CD4-positive, alpha-beta T cell (primary cell): ENCODE measurements around the gene MREG. TPM values are rescaled to one million over a fixed set of nuclear protein-coding genes. Genes with fewer than 3 reads are reported as not detected.
"Not testable (repeated sequence)": the region's sequence is repeated elsewhere in the genome, so short reads cannot be mapped to it uniquely, and the experiment has no call there.

Experiments used
- ATAC-seq: fragments of 200-7000 bp; cut with Tn5 transposase; one replicate; pipeline ENCODE4 v1.10.0; 2022; ENCODE audit warnings: mild to moderate bottlenecking; ENCODE audit not compliant: poor library complexity
- CTCF ChIA-PET: fragments of 350-600 bp; sonication (Branson Sonifier 250); formaldehyde crosslinking; loops from one replicate; lab custom pipeline; 2021; ENCODE audit warnings: antibody characterized with exemption, inconsistent platforms; lab: Charles Lee
- POLR2A ChIA-PET: fragments of 350-600 bp; sonication (Branson Sonifier 250); formaldehyde crosslinking; loops from one replicate; lab custom pipeline; 2021; ENCODE audit warnings: antibody characterized with exemption, inconsistent platforms; lab: Charles Lee
- DNase-seq, 14 experiments: peaks; one replicate each; pipeline ENCODE4 v3.0.0-alpha.2; 2013 to 2020; ENCODE audit warnings: mixed read lengths in 2 of 14
- H3K27ac ChIP-seq, 2 donors: one replicate each; pipeline versions ENCODE4 v1.5.1 to v1.7.0; 2013; ENCODE audit warnings: low read length in 2 of 2, low read depth in 1 of 2, mild to moderate bottlenecking in 1 of 2
- H3K27me3 ChIP-seq, 2 experiments: 1 replicate in 1 of 2; 2 replicates in 1 of 2; pipeline versions ENCODE4 v1.6.1 to v1.7.0; 2013; ENCODE audit warnings: low read length in 2 of 2, control low read depth in 1 of 2, mild to moderate bottlenecking in 1 of 2, moderate library complexity in 1 of 2; ENCODE audit not compliant: insufficient read depth in 2 of 2, control insufficient read depth in 1 of 2
- H3K36me3 ChIP-seq: one replicate; pipeline ENCODE4 v1.6.1; 2013; ENCODE audit warnings: low read length, control low read depth; ENCODE audit not compliant: insufficient read depth
- H3K4me1 ChIP-seq: one replicate; pipeline ENCODE4 v1.6.1; 2013; ENCODE audit warnings: low read length, control low read depth; ENCODE audit not compliant: insufficient read depth
- H3K4me3 ChIP-seq: one replicate; pipeline ENCODE4 v1.5.1; 2013; ENCODE audit warnings: mild to moderate bottlenecking, low read length, moderate library complexity
- H3K9me3 ChIP-seq, 2 experiments: 1 replicate in 1 of 2; 2 replicates in 1 of 2; pipeline versions ENCODE4 v1.6.1 to v1.7.0; 2013; ENCODE audit warnings: low read length in 2 of 2, mild to moderate bottlenecking in 2 of 2, control low read depth in 1 of 2, moderate library complexity in 1 of 2; ENCODE audit not compliant: control insufficient read depth in 1 of 2, insufficient read depth in 1 of 2
- H3K27ac Mint-ChIP-seq: one replicate; pipeline ENCODE4 v1.8.0; 2020; ENCODE audit warnings: mixed read lengths
- H3K27me3 Mint-ChIP-seq: one replicate; pipeline ENCODE4 v1.8.0; 2021; ENCODE audit warnings: mixed read lengths
- H3K36me3 Mint-ChIP-seq: one replicate; pipeline ENCODE4 v1.8.0; 2021; ENCODE audit warnings: low read depth, mixed read lengths
- H3K4me1 Mint-ChIP-seq: one replicate; pipeline ENCODE4 v1.8.0; 2021; ENCODE audit warnings: low read depth, mixed read lengths
- H3K4me3 Mint-ChIP-seq: one replicate; pipeline ENCODE4 v1.8.0; 2020; ENCODE audit warnings: mild to moderate bottlenecking, mixed read lengths
- H3K9me3 Mint-ChIP-seq: one replicate; pipeline ENCODE4 v1.8.0; 2020; ENCODE audit warnings: mixed read lengths
- CTCF ChIP-seq: fragments of 200-600 bp; IDR thresholded peaks from one replicate; pipeline ENCODE4 v1.8.0; 2022; ENCODE audit warnings: antibody characterized with exemption, mild to moderate bottlenecking
- intact Hi-C, 2 experiments: fragments of 100-400 bp; cut with DNase I in 1 of 2; cut with micrococcal nuclease in 1 of 2; formaldehyde crosslinking; loops; one replicate each; pipeline versions ENCODE4 v1.15.1 to v1.9.0; 2023 to 2025; cut with DNase I, micrococcal nuclease
- total RNA-seq, 174 experiments: library from RNA in 2 of 174; stranded (reverse) in 2 of 174; gene quantifications; one replicate each; pipeline ENCODE4 v1.2.3 and lab custom pipeline; 2021 to 2026

Gene MREG
- total RNA-seq, 2 experiments from 2014 or later: 1.8 to 2.8 TPM

DNA sequence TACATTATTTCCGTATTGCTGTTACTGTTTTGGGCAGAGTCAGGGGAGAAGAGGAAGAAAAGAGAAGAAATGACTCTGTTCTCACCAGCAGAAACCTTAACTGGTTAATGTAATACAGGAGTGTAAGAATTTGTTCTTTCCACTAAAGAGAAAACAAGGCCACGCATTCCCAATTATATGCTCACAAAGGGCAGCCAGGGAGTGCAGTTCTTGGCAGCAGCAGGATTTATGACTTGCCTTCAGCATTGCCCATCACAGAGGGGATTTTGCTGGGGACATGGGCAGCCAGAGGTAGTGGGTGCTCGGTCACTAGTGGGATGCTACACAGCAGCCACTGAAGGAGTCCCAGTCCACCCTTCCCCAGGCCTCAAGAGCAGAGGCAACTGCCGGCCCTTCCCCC is 18.4 kb downstream of the MREG start:
- Histone ChIP-seq H3K4me1 (peaks cover 2% of the 10 kb centered on the region), H3K27me3 (no peaks in the 10 kb centered on the region), H3K4me3 (no peak overlapping the region), H3K36me3 (peaks cover 15% of the 10 kb centered on the region), H3K27ac (no peak overlapping the region), H3K9me3 (peaks cover 0 to 6% of the 10 kb centered on the region in 2 experiments)
- H3K9me3 Mint-ChIP-seq: peaks cover 16% of the 10 kb centered on the region
- H3K4me1 Mint-ChIP-seq: peaks cover 9% of the 10 kb centered on the region
- no peak for DNase-seq
- no peak overlapping the region for H3K27ac Mint-ChIP-seq
- TF ChIP-seq CTCF: no peak
- H3K36me3 Mint-ChIP-seq: peaks cover 73% of the 10 kb centered on the region
- intact Hi-C loops: no loop called here
- ChIA-PET POLR2A (no interaction called here), CTCF (no interaction called here)
- no peak for ATAC-seq
- no peaks in the 10 kb centered on the region for H3K27me3 Mint-ChIP-seq
- H3K4me3 Mint-ChIP-seq: no peak overlapping the region

DNA sequence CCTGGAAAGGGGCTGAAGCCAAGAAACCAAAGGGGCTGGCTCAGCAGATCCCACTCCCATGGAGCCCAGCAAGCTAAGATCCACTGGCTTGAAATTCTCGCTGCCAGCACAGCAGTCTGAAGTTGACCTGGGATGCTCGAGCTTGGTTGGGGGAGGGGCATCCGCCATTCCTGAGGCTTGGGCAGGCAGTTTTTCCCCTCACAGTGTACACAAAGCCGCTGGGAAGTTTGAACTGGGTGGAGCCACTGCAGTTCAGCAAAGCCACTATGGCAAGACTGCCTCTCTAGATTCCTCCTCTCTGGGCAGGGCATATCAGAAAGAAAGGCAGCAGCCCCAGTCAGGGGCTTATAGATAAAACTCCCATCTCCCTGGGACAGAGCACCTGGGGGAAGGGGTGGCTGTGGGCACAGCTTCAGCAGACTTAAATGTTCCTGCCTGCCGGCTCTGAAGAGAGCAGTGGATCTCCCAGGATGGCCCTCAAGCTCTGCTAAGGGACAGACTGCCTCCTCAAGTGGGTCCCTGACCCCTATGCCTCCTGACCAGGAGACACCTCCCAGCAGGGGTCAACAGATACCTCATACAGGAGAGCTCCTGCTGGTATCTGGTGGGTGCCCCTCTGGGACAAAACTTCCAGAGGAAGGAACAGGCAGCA is 24.7 kb downstream of the MREG start:
- H3K4me3 ChIP-seq, H3K9me3 ChIP-seq, H3K27ac Mint-ChIP-seq, POLR2A ChIA-PET, H3K27ac ChIP-seq, H3K36me3 ChIP-seq, H3K27me3 ChIP-seq, ATAC-seq, H3K27me3 Mint-ChIP-seq, DNase-seq, intact Hi-C loops, H3K4me1 Mint-ChIP-seq, H3K4me3 Mint-ChIP-seq, CTCF ChIA-PET, H3K4me1 ChIP-seq: not testable (repeated sequence)
- Mint-ChIP-seq H3K9me3 (peaks cover 16% of the 10 kb centered on the region), H3K36me3 (peaks cover 93% of the 10 kb centered on the region)

DNA sequence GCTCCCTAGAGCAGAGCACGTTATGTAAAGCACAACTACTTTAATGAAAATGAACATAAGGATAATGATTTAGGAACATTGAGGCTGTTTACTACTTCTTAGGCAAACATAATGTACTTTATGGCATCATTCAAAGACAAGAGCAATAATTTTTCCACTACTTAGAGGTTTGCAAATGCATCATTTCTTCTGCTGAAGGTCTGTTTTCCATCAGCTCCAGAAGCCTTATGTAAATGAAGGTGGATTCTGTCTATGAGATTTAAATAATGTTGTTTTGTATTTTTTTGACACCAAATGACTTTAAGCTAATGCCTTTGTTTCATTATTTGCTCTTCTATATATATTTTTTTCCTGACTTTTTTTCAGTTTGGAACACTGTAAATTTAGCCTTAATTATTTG is 28.1 kb downstream of the MREG start:
- H3K9me3 Mint-ChIP-seq: peaks cover under 1% of the 10 kb centered on the region
- ChIA-PET POLR2A (no interaction called here), CTCF (interaction anchor here (1.1 kb wide), 1 partner anchor 13 kb away, joined by 5 read pairs; no protein-coding TSS in a partner anchor)

More for the DNA sequence above, 28.1 kb downstream of the MREG start:
- intact Hi-C loops: no loop called here
- H3K27ac Mint-ChIP-seq: no peak overlapping the region
- H3K36me3 Mint-ChIP-seq: peaks cover 77% of the 10 kb centered on the region
- no peak overlapping the region for H3K4me3 Mint-ChIP-seq
- no peaks in the 10 kb centered on the region for H3K27me3 Mint-ChIP-seq
- Histone ChIP-seq H3K27me3 (no peaks in the 10 kb centered on the region), H3K27ac (no peak overlapping the region), H3K4me3 (no peak overlapping the region), H3K4me1 (peaks cover under 1% of the 10 kb centered on the region), H3K36me3 (peaks cover 3% of the 10 kb centered on the region), H3K9me3 (peaks cover 0 to under 1% of the 10 kb centered on the region in 2 experiments)
- DNase-seq (no peak), ATAC-seq (no peak)
- H3K4me1 Mint-ChIP-seq: peaks cover 5% of the 10 kb centered on the region
- no peak for TF ChIP-seq CTCF
